Stimulated activated CD4-positive, alpha-beta T cell treated with anti-CD3 and anti-CD28 coated beads, Interleukin-2, amount 100 ng/mL, for 24 hours (primary cell): ENCODE measurements around the gene WDR86.

Experiments used
- DNase-seq, 2 donors: peaks; one replicate each; pipeline ENCODE4 v3.0.0-alpha.2; 2020

Gene WDR86

GRCh38 chr7:151376218-151376902, 33.5 kb downstream of the WDR86 start:
- no peak for DNase-seq

- no peak for DNase-seq
Measured at GRCh38 chr7:151375530-151376217, 34.2 kb downstream of the WDR86 start.

- DNase-seq = no peak
Measured at GRCh38 chr7:151374726-151375125, 35.1 kb downstream of the WDR86 start.

- DNase-seq = no peak
Measured at GRCh38 chr7:151374139-151374538, 35.7 kb downstream of the WDR86 start.

- no peak for DNase-seq
Measured at GRCh38 chr7:151373599-151373998, 36.2 kb downstream of the WDR86 start.

- no peak for DNase-seq
Measured at GRCh38 chr7:151372612-151373265, 37.1 kb downstream of the WDR86 start.

- no peak for DNase-seq
Measured at GRCh38 chr7:151371266-151371665, 38.6 kb downstream of the WDR86 start.

- peak; percentile 79 to 82 for DNase-seq
Measured at GRCh38 chr7:151368136-151368571, 41.7 kb downstream of the WDR86 start.

- no peak for DNase-seq
Measured at GRCh38 chr7:151367284-151367683, 42.6 kb downstream of the WDR86 start.

- no peak for DNase-seq
Measured at GRCh38 chr7:151366880-151367222, 43.0 kb downstream of the WDR86 start.

GRCh38 chr7:151366166-151366879, 43.5 kb downstream of the WDR86 start:
- DNase-seq = no peak

- no peak for DNase-seq
Measured at GRCh38 chr7:151363182-151363581, 46.7 kb downstream of the WDR86 start.

GRCh38 chr7:151361193-151361959, 48.5 kb downstream of the WDR86 start:
- DNase-seq = no peak

GRCh38 chr7:151352512-151352911, 57.3 kb downstream of the WDR86 start:
- no peak for DNase-seq

GRCh38 chr7:151351967-151352366, 57.9 kb downstream of the WDR86 start:
- peak; percentile 44 to 52 for DNase-seq

GRCh38 chr7:151351027-151351426, 58.8 kb downstream of the WDR86 start:
- DNase-seq = peak; percentile 55 to 67

- peak in 1 of 2 donors; percentile 33 for DNase-seq
Measured at GRCh38 chr7:151349507-151349853, 60.4 kb downstream of the WDR86 start.

- no peak for DNase-seq
Measured at GRCh38 chr7:151348970-151349369, 60.9 kb downstream of the WDR86 start.

- DNase-seq = no peak
Measured at GRCh38 chr7:151347200-151347599, 62.6 kb downstream of the WDR86 start.

- DNase-seq = no peak
Measured at GRCh38 chr7:151346470-151346769, 63.4 kb downstream of the WDR86 start.

- no peak for DNase-seq
Measured at GRCh38 chr7:151345576-151346469, 64.0 kb downstream of the WDR86 start.

- no peak for DNase-seq
Measured at GRCh38 chr7:151343516-151343915, 66.3 kb downstream of the WDR86 start.
